Activated naive CD8-positive, alpha-beta T cell treated with anti-CD3 and anti-CD28 coated beads, Interleukin-2, amount 10 ng/mL, durations not matched to agents 7 days and 5 days (primary cell): ENCODE results near the gene PITPNC1. TPM values are rescaled to one million over a fixed set of nuclear protein-coding genes. Genes with fewer than 3 reads are reported as not detected.
"Not testable (repeated sequence)": the region's sequence is repeated elsewhere in the genome, so short reads cannot be mapped to it uniquely, and the experiment has no call there.

Experiments used
- ATAC-seq: fragments of 150-1000 bp; cut with Tn5 transposase; one replicate; pipeline ENCODE4 v1.10.0; 2021; ENCODE audit warnings: low read depth, moderate library complexity
- POLR2A ChIA-PET: fragments of 350-600 bp; sonication (Branson Sonifier 250); formaldehyde crosslinking; loops from one replicate; lab custom pipeline; 2021; ENCODE audit warnings: antibody characterized with exemption; lab: Charles Lee
- DNase-seq: peaks from one replicate; pipeline ENCODE4 v3.0.0; 2021
- H3K27ac Mint-ChIP-seq: one replicate; pipeline ENCODE4 v1.8.0; 2022; ENCODE audit warnings: mild to moderate bottlenecking, mixed read lengths
- H3K27me3 Mint-ChIP-seq: one replicate; pipeline ENCODE4 v1.8.0; 2022; ENCODE audit warnings: mild to moderate bottlenecking, moderate library complexity, mixed read lengths
- H3K36me3 Mint-ChIP-seq: one replicate; pipeline ENCODE4 v1.8.0; 2021; ENCODE audit warnings: mild to moderate bottlenecking, mixed read lengths
- H3K4me1 Mint-ChIP-seq: one replicate; pipeline ENCODE4 v1.8.0; 2021; ENCODE audit warnings: mixed read lengths
- H3K4me3 Mint-ChIP-seq: one replicate; pipeline ENCODE4 v1.8.0; 2022; ENCODE audit warnings: mild to moderate bottlenecking, moderate library complexity, mixed read lengths
- H3K9me3 Mint-ChIP-seq: one replicate; pipeline ENCODE4 v1.8.0; 2021; ENCODE audit warnings: mixed read lengths
- total RNA-seq, 2 experiments: library from RNA; stranded (reverse); gene quantifications; one replicate each; pipeline ENCODE4 v1.2.3, GENCODE V29; 2021

PITPNC1 gene
- total RNA-seq, 2 experiments from 2014 or later: 100 to 104 TPM

DNA sequence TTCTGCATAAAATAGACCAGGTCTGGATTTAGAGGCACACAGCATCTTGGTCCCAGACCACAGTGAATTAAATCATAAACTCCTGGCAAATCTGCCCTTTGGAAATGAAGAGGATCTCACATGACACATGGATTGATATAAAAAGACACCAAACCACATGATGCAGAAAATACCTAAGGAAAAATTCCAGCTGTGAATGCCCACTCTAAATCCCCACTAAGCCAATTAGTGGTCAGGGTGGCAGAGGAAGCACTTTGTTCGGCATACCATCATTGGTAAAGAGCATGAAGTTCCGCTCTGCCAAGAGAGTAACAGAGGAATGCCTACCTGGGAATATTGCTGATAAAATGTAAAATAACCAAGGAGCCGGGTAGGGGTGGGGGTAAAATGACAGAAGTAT, 308.3 kb downstream of the PITPNC1 start:
- ATAC-seq (no peak), DNase-seq (no peak)
- no peaks in the 10 kb centered on the region for H3K27me3 Mint-ChIP-seq
- peaks cover 12% of the 10 kb centered on the region for H3K36me3 Mint-ChIP-seq
- H3K9me3 Mint-ChIP-seq: no peaks in the 10 kb centered on the region
- no peak overlapping the region for H3K4me3 Mint-ChIP-seq
- H3K27ac Mint-ChIP-seq: no peak overlapping the region
- POLR2A ChIA-PET: no interaction called here
- H3K4me1 Mint-ChIP-seq: peaks cover 2% of the 10 kb centered on the region

DNA sequence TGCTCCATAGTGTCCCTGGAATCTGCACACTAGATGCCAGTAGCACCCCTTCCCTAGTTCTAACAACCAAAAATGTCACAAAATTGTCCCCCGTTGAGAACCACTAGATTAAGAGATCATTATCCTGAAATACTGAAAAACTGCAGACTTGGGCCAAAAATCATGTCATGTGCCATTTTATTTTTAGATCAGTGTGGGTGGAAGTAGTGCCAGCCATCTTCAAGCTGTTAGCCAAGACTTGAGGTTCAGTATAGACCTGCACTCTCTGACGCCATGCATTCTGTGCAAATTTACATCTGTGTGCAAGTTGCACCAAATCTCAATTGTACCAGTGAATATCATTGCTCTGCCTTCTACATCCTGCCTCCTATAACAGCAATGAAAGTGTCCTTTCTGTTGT, 309.2 kb downstream of the PITPNC1 start:
- H3K4me3 Mint-ChIP-seq: no peak overlapping the region
- H3K27ac Mint-ChIP-seq: no peak overlapping the region
- ATAC-seq (no peak), DNase-seq (no peak)
- no peaks in the 10 kb centered on the region for H3K9me3 Mint-ChIP-seq
- H3K27me3 Mint-ChIP-seq: no peaks in the 10 kb centered on the region
- peaks cover 2% of the 10 kb centered on the region for H3K4me1 Mint-ChIP-seq
- H3K36me3 Mint-ChIP-seq: peaks cover 11% of the 10 kb centered on the region
- POLR2A ChIA-PET: interaction anchor here (1.1 kb wide), 1 partner anchor 210 kb away, joined by 4 read pairs; no protein-coding TSS in a partner anchor

GRCh38 chr17:67687511-67687910, 310.4 kb downstream of the PITPNC1 start:
- peaks cover 13% of the 10 kb centered on the region for H3K36me3 Mint-ChIP-seq
- no peaks in the 10 kb centered on the region for H3K9me3 Mint-ChIP-seq
- H3K4me3 Mint-ChIP-seq: no peak overlapping the region
- POLR2A ChIA-PET: interaction anchor here (1.2 kb wide), 1 partner anchor 58 kb away, joined by 4 read pairs; no protein-coding TSS in a partner anchor
- H3K27me3 Mint-ChIP-seq: no peaks in the 10 kb centered on the region
- no peak for ATAC-seq
- H3K4me1 Mint-ChIP-seq: peaks cover 2% of the 10 kb centered on the region
- H3K27ac Mint-ChIP-seq: no peak overlapping the region
- no peak for DNase-seq

DNA sequence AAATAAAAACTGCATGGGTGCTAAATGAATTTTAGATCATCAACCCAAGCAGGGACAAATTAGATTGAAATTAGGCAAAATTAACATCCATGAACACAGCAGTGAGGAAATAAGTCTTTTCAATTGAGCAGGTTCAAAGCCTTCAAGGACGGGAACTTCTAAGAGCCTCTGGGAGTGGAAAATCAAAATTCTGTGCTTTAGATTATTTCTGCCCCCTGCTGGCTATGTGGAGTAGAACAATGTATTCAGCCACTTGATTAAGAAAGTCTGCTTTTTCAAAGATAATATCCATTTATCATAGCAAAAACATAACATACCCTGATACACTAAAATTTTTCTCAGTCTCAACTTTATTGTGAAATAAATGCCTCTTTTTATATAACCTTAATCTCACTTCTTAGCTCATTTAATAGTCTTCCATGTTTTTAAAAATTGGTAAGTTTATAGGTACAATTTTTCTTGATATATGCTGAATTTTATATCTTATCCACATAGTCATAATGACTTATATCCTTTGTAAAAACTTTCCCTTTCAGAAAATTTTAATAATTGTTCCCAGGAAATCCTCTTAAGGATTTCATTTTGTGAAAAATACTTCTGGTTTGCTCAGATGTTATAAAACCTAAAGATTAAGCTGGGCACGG, 312.6 kb downstream of the PITPNC1 start:
- H3K9me3 Mint-ChIP-seq: no peaks in the 10 kb centered on the region
- no peaks in the 10 kb centered on the region for H3K27me3 Mint-ChIP-seq
- H3K4me1 Mint-ChIP-seq: peaks cover 2% of the 10 kb centered on the region
- H3K36me3 Mint-ChIP-seq: peaks cover 18% of the 10 kb centered on the region
- H3K4me3 Mint-ChIP-seq: no peak overlapping the region
- POLR2A ChIA-PET: interaction anchor here (0.6 kb wide), 1 partner anchor 35 kb away, joined by 7 read pairs; no protein-coding TSS in a partner anchor
- DNase-seq (no peak), ATAC-seq (peak; percentile 60)
- H3K27ac Mint-ChIP-seq: no peak overlapping the region

DNA sequence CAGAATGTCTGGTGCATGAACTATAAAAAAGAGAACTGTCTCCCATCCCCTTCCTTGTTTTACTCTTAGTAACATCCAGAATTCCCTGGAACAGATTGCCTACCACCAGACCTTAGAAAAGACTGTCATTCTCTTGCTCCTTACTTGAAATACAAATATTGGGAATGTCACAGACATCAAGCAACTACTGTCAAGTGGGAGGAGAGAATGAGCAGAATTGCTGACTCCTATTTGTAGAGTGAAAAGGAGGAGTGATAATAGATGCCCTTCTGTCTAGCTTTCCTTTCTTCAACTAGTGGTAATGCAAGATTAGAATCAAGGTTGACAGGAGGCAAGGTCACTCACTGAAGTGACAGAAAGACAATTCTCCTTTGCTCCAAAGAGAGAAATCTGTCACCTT, 316.7 kb downstream of the PITPNC1 start:
- DNase-seq: no peak
- Mint-ChIP-seq H3K36me3 (peaks cover 13% of the 10 kb centered on the region), H3K27ac (no peak overlapping the region), H3K4me1 (peaks cover 2% of the 10 kb centered on the region), H3K4me3 (no peak overlapping the region), H3K27me3 (no peaks in the 10 kb centered on the region), H3K9me3 (no peaks in the 10 kb centered on the region)
- POLR2A ChIA-PET: no interaction called here
- ATAC-seq: no peak

- H3K36me3 Mint-ChIP-seq: peaks cover 13% of the 10 kb centered on the region
- ATAC-seq (no peak), DNase-seq (no peak)
- H3K9me3 Mint-ChIP-seq: no peaks in the 10 kb centered on the region
- POLR2A ChIA-PET: no interaction called here
- H3K27me3 Mint-ChIP-seq: no peaks in the 10 kb centered on the region
- H3K4me1 Mint-ChIP-seq: no peaks in the 10 kb centered on the region
- H3K4me3 Mint-ChIP-seq: no peak overlapping the region
- no peak overlapping the region for H3K27ac Mint-ChIP-seq
Measured at GRCh38 chr17:67696347-67696746, 319.3 kb downstream of the PITPNC1 start.

DNA sequence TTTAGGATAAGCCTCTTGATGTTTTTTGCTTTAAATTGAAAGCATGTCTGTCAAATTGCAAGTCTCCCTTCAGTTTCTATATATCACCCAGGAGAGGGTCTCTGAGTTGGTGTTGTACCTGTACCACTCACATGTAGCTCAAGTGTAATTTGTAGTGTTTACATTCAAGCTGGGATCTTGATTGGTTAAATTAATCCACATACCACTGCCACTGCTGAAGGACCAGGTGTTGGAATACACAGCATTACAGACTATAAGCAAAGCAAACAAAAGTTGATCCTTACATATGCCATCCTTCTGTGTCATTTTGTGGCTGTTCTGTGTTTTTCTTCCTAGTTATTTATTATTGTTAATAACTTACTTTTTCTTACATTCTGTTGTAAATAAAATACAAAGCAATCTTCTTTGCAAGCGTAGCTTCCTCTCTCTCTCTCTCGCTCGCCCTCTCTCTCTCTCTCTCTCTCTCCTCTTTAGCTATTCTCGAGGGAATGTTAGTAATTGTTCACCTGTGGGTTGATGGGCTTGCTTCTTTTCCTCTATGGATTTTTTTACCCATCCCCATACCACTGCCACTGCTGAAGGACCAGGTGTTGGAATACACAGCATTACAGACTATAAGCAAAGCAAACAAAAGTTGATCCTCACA, 319.9 kb downstream of the PITPNC1 start:
- Mint-ChIP-seq H3K4me1 (no peaks in the 10 kb centered on the region), H3K4me3 (no peak overlapping the region), H3K36me3 (peaks cover 10% of the 10 kb centered on the region), H3K27ac (no peak overlapping the region), H3K27me3 (no peaks in the 10 kb centered on the region), H3K9me3 (no peaks in the 10 kb centered on the region)
- POLR2A ChIA-PET: no interaction called here
- ATAC-seq (no peak), DNase-seq (no peak)

GRCh38 chr17:67700037-67700724, 323.1 kb downstream of the PITPNC1 start:
- Mint-ChIP-seq H3K36me3 (peaks cover 3% of the 10 kb centered on the region), H3K4me1 (no peaks in the 10 kb centered on the region), H3K9me3 (peaks cover 1% of the 10 kb centered on the region), H3K27ac (no peak overlapping the region), H3K27me3 (peaks cover under 1% of the 10 kb centered on the region), H3K4me3 (no peak overlapping the region)
- ATAC-seq (no peak), DNase-seq (no peak)
- POLR2A ChIA-PET: interaction anchor here (0.6 to 0.7 kb wide), 3 partner anchors 46 to 335 kb away, joined by 3 to 8 read pairs (median 3); partner anchors contain the start of gene KPNA2

GRCh38 chr17:67700725-67701119, 323.6 kb downstream of the PITPNC1 start:
- Mint-ChIP-seq H3K36me3 (peaks cover 3% of the 10 kb centered on the region), H3K4me1 (no peaks in the 10 kb centered on the region), H3K27me3 (peaks cover 2% of the 10 kb centered on the region), H3K4me3 (no peak overlapping the region), H3K27ac (no peak overlapping the region), H3K9me3 (peaks cover 1% of the 10 kb centered on the region)
- POLR2A ChIA-PET: no interaction called here
- no peak for ATAC-seq
- no peak for DNase-seq

GRCh38 chr17:67702861-67703260, 325.8 kb downstream of the PITPNC1 start:
- H3K36me3 Mint-ChIP-seq, H3K27me3 Mint-ChIP-seq, H3K4me3 Mint-ChIP-seq, POLR2A ChIA-PET, DNase-seq, H3K4me1 Mint-ChIP-seq, ATAC-seq, H3K27ac Mint-ChIP-seq, H3K9me3 Mint-ChIP-seq: not testable (repeated sequence)

DNA sequence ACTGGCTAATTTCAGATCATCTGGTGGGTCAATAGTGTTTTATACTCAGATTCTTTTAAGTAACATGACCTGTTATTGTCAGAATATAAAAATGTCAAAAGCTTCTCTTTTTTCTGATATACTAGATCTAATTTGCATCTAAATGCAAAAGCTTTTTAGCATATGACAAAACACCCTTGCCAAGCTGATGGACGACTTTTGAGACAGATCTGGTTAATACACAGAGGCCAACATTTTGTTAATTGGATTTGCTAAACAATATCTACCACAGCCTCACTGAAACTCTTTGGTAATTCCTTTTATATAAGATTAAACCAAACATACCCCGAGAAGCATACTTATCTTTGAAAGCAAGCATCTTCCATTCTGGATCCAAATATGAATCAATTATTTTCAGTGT, 330.4 kb downstream of the PITPNC1 start:
- POLR2A ChIA-PET: interaction anchor here (1.5 kb wide), 1 partner anchor 9 kb away, joined by 4 read pairs; no protein-coding TSS in a partner anchor
- no peak overlapping the region for H3K27ac Mint-ChIP-seq

GRCh38 chr17:67708378-67708777, 331.3 kb downstream of the PITPNC1 start:
- DNase-seq: no peak
- no peaks in the 10 kb centered on the region for H3K36me3 Mint-ChIP-seq
- peaks cover 1% of the 10 kb centered on the region for H3K9me3 Mint-ChIP-seq
- peaks cover 6% of the 10 kb centered on the region for H3K27me3 Mint-ChIP-seq
- H3K27ac Mint-ChIP-seq: no peak overlapping the region
- H3K4me1 Mint-ChIP-seq: peaks cover 1% of the 10 kb centered on the region
- POLR2A ChIA-PET: interaction anchor here (1.5 kb wide), 1 partner anchor 9 kb away, joined by 4 read pairs; no protein-coding TSS in a partner anchor
- H3K4me3 Mint-ChIP-seq: no peak overlapping the region
- no peak for ATAC-seq

More for the DNA sequence above, 330.4 kb downstream of the PITPNC1 start:
- DNase-seq: no peak
- no peak overlapping the region for H3K4me3 Mint-ChIP-seq
- peaks cover 1% of the 10 kb centered on the region for H3K9me3 Mint-ChIP-seq
- ATAC-seq: no peak
- no peaks in the 10 kb centered on the region for H3K36me3 Mint-ChIP-seq
- H3K4me1 Mint-ChIP-seq: peaks cover 1% of the 10 kb centered on the region
- peaks cover 6% of the 10 kb centered on the region for H3K27me3 Mint-ChIP-seq

DNA sequence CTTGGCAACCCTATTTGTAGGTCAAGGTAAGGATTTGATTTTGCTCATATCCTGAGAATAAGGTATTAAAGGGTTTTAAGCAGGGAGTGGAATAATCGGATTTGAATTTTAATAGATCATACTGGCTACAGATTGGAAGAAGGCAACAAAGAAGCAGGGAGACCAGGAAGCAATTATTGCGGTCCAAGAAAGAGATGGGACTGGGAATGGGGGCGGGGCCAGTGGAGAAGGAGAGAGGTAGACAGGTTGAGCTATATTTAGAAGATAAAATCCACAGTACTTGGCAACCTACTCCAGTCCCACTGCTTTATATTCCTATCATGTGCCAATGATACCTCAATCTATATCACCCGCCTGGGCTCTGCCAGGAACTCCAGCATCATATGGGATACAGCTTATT, 334.8 kb downstream of the PITPNC1 start:
- no peaks in the 10 kb centered on the region for H3K9me3 Mint-ChIP-seq
- H3K4me1 Mint-ChIP-seq: peaks cover 7% of the 10 kb centered on the region
- H3K27ac Mint-ChIP-seq: no peak overlapping the region
- H3K4me3 Mint-ChIP-seq: no peak overlapping the region
- no peak for ATAC-seq
- no peak for DNase-seq
- H3K27me3 Mint-ChIP-seq: peaks cover 4% of the 10 kb centered on the region
- POLR2A ChIA-PET: interaction anchor here (0.6 kb wide), 1 partner anchor 144 kb away, joined by 3 read pairs; no protein-coding TSS in a partner anchor
- no peaks in the 10 kb centered on the region for H3K36me3 Mint-ChIP-seq
